CD1c-positive myeloid dendritic cell (primary cell): Measurements from ENCODE around the gene TRA2A.
A peak's percentile ranks its signal among the peaks of the same experiment; 100 is the strongest.
"Not testable (repeated sequence)": the region's sequence is repeated elsewhere in the genome, so short reads cannot be mapped to it uniquely, and the experiment has no call there.

Experiments used
- DNase-seq: peaks from one replicate; pipeline ENCODE4 v3.0.0-alpha.2; 2016; ENCODE audit errors: extremely low spot score

Gene TRA2A

DNA sequence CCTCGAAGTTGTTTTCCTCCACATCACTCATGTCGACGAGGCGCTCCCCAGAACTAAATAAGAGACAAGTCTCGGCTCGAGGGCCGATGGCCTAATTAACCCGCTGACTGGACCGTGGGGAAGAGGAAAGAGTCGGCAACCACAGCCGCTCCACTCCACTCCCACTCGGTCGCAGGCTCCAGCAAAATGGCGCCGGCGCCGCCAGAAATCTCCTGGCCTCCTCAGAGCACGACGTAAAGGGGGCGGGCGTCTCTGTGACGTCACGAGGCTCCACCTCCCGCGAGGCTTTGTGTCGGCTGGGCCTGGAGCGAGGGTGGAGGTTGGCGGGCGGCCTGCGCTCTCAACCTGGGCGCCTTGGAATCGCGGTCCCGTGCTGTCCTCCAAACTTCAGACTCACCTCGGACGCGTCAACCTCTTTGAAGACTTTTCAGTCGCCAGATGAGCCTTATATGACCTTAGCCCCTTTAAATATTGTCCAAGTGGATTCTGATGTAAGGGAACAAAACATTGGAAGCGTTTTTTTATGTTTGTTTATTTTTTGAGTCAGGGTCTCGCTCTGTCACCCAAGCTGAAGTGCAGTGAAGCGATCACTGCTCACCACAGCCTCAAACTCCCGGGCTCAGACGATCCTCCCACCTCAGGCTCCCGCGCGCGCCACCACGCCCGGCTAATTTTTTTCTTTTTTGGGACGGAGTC, at the start of gene TRA2A:
Gene TRA2A, minus strand, starts transcription at position 188 of the 696 bp plus-strand sequence. Its CDS starts 157 bp downstream, at position 31.
- DNase-seq, result peak; percentile 99

DNA sequence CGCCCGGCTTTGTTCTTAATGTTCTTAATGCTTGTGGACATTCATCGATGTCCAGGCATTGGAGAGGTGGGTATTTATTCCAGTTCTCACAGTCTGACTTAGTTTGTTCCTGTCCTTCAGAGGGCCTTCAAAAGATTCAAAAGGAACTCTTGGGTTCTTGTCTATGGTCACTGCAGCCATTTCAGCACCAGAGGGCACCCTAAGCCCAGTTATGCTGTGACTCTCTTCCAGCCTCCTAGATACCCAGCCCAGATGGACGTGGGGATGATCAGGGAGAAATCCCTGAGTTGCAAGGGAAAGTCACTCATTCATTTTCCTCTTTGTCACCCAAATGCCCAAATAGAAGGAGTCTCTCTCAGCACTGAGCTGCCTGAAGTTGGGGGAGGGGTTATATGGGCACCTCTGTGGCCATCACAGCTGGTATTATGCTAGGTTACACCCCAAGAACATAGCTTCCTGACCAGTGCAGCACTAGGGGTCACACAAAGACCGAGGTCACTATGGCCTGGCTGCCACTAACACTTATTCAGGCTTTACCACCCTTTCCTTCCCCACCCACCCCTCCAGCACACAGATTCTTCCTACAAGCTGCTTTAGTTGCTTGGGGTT, 38.9 kb upstream of the TRA2A start:
- peak; percentile 76 for DNase-seq

DNA sequence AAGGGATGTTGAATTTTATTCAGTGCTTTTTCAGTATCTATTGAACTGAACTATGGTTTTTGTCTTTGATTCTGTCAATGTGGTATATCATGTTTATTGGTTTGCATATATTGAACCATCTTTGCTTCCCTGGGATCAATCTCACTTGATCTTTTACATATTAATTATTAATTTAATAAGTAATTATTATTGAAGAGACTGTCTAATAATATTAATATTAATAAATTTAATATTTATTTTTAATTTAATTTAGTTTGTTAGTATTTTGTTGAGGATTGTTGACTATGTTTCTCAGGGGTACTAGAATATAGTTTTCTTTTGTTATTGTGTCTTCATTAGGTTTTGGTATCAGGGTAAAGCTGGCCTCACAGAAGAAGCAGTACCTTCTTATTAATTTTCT, 26.5 kb upstream of the TRA2A start:
- no peak for DNase-seq

GRCh38 chr7:23547662-23548061, 15.9 kb upstream of the TRA2A start:
- no peak for DNase-seq

DNA sequence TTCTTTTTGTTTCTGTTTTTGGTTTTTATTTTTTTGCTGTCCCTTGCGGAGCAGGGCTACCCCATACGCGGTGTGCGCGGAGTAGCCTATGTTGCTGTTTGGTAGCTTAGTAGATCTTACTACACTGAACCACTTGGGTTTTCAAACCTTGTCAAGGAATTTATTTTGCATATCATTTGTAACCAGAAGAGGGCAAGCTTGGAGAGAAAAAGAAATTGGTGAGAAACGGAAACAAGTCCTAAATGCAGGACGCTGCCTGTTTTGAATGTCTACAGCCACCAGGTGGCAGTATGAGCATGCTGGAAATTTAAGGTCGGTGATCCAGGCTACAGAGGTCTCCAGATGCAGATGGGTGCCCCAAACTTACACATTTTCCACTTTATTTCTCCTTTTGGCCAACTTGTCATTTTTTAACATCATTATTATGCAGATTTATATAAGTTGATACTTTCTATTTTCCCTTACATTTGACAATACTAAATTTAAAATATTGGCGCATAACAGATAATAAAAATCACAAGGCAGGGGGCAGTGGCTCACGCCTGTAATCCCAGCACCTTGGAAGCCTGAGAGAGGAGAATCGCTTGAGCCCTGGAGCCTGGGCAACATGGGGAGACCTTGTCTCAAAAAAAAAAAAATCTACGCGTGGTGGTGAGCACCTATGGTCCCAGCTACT, 15.3 kb upstream of the TRA2A start:
- peak; percentile 90 for DNase-seq

DNA sequence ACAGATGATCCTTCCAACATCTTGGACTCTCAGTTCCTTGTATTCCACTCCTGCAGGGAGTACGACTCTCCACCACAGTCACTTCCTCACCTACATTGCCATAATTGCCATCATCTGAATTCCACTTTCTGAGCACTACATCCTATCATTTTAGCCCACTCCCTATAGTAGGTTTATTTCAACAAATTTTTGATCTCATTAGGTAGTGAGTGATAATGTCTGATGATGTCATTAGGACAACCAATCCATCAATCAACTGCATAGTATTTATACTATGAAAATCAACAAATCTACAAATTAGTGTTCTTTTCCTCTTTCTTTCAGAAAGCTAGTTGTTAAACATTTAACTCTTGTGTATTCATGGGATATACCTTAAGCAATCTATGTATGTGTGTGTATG, 13.7 kb upstream of the TRA2A start:
- DNase-seq, result peak; percentile 51

GRCh38 chr7:23544913-23545354, 13.2 kb upstream of the TRA2A start:
- DNase-seq, result peak; percentile 61

DNA sequence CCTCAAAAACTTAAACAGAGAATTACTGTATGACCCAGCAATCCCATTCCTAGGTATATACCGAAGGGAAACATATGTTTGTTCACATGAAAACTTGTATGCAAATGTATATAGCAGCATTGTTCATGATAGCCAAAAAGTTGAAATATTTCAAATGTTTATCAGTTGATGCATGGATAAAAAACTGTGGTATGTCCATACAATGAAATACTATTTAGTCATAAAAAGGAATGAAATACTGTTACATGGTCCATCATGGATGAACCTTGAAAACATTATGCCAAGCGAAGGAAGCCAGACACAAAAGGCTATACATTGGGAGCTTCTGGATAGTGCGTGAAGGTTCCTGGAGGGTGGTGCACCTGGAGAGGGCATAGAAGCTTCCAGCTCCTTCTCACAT, 11.0 kb upstream of the TRA2A start:
- no peak for DNase-seq

- DNase-seq, result no peak
Measured at GRCh38 chr7:23539494-23539907, 7.7 kb upstream of the TRA2A start.

DNA sequence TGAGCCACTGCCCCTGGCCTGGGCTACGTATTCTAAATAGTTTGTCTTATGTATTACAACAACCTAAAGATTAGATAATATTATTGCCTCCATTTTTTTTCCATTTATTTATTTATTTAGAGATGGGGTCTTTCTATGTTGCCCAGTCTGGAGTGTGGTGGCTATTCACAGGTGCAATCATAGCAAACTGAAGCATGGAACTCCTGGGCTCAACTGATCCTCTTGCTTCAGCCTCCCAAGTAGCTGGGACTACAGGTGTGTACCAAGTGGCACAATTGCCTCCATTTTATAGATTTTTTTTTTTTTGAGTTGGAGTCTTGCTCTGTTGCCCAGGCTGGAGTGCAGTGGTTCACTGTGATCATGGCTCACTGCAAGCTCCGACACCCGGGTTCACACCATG, 6.5 kb upstream of the TRA2A start:
- DNase-seq, result no peak

DNA sequence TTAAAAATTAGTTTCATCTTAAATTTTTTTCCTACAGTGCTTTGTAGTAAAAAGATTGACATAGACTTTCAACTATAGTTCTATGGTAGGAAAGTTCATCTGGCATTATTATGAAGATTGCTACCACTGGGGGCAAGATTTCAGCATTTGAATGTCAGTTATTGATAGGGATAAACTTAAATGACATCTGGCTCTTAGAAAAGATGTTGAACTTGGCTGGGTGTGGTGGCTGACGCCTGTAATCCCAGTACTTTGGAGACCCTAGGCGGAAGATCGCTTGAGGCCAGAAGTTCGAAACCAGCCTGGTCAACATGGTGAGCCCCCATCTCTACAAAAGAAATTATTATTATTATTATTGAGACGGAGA, 1.4 kb upstream of the TRA2A start:
- DNase-seq, result no peak

DNA sequence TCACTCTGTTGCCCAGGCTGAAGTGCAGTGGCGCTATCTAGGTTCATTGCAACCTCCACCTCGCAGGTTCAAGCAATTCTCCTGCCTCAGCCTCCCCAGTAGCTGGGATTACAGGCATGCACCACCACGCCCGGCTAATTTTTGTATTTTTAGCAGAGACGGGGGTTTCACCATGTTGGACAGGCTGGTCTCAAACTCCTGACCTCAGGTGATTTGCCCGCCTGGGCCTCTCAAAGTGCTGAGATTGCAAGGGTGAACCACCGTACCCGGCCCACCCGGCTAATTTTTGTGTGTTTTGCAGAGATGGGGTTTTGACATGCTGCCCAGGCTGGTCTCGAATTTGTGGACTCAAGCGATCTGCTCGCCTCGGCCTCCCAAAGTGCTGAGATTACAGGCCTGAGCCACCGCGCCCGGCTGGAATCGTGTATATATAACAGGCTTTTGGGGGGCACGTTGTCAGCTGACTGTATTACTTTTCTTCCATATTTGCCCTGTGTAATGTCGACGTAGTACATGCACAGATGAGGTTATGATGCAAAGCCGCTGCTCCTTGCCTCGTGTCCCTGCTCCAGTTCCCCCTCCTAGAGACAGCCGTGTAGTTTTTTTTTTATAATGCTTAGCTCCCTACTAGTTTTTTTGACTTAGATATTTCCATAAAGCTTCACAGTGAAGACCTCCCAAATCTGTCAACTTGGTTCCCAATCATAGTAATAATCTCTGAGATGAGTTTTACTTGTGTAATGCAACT, 883 bp upstream of the TRA2A start:
- DNase-seq, result no peak

GRCh38 chr7:23531050-23531793, 559 bp downstream of the TRA2A start:
- peak; percentile 72 for DNase-seq

- DNase-seq, result peak; percentile 69
Measured at GRCh38 chr7:23530405-23530804, 1.4 kb downstream of the TRA2A start.

DNA sequence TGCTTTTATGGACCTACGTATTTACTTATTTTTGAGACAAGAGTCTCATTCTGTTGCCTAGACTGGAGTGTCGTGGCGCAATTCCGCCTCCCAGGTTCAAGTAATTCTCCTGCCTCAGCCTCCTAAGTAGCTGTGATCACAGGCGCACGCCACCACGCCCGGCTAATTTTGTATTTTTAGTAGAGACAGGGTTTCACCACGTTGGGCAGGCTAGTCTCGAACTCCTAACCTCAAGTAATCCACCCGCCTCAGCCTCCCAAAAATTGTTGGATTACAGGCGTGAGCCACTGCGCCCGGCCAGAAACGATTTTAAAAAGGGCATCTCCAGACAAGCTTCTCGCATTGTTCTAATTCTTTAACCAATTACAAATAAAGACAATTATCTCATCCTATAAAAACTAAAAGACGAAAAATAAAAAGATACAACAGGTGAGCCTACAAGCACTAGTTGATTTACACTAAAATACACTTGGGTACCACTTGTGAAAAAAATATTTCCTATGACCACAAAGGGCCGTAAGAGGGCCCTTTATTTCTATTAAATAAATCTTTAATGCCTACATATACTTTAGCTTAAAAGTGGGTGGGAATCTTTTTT, 2.4 kb downstream of the TRA2A start:
- DNase-seq, result no peak

GRCh38 chr7:23525611-23526010, 6.2 kb downstream of the TRA2A start:
- not testable (repeated sequence) for DNase-seq

GRCh38 chr7:23524473-23524872, 7.3 kb downstream of the TRA2A start:
- no peak for DNase-seq

GRCh38 chr7:23523486-23524075, 8.2 kb downstream of the TRA2A start:
- DNase-seq, result no peak

DNA sequence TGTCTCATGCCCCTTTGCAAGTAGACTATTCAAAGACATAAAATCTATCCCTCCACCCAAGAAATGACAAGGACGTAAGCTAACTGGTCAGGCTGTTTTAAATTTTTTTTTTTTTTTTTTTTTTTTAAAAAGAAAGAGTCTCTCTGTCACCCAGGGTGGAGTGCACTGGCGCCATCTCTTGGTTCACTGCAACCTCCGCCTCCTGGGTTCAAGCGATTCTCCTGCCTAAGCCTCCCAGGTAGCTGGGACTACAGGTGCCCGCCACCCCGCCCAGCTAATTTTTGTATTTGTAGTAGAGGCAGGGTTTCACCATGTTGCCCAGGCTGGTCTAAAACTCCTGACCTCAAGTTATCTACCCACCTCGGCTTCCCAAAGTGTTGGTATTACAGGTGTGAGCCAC, 11.2 kb downstream of the TRA2A start:
- no peak for DNase-seq

DNA sequence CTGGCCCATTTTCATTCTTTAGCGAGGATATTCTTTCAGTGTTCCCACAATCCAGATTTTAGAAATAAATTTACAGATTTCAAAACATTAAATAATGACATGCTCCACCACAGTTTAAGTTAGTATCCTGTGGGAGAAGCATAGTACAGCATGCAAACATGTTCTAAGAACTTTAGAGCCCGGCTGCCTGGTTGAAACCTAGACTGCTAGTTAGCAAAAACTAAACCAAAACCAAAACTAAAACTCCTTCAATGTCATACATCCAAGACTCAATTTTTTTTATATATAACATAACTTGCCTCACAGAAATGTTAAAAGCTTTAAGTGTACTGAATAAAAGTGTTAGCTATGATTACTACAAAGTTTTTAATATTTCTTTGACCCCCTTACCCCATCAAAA, 17.0 kb downstream of the TRA2A start:
- no peak for DNase-seq

- not testable (repeated sequence) for DNase-seq
Measured at GRCh38 chr7:23513746-23514145, 18.0 kb downstream of the TRA2A start.
